Measurements from ENCODE around the gene EMID1. TPM values are rescaled to one million over a fixed set of nuclear protein-coding genes. Genes with fewer than 3 reads are reported as not detected.

The EMID1 gene
- total RNA-seq, 1 donor from 2014 or later = 10.4 TPM

- H3K27ac Mint-ChIP-seq (ENCODE audit: unreplicated experiment) = no peak overlapping the region
- no peak for DNase-seq (ENCODE audit: low read depth, low spot score)
- H3K4me1 Mint-ChIP-seq = peaks cover 23% of the 10 kb centered on the region
- peaks cover 34% of the 10 kb centered on the region for H3K36me3 Mint-ChIP-seq (ENCODE audit: low read depth)
- TF ChIP-seq CTCF (conservative IDR thresholded peaks at IDR 0.05) = no peak
- H3K9me3 Mint-ChIP-seq = no peaks in the 10 kb centered on the region
- H3K4me3 Mint-ChIP-seq = no peak overlapping the region
- no peaks in the 10 kb centered on the region for H3K27me3 Mint-ChIP-seq (ENCODE audit: low read depth)
Measured at GRCh38 chr22:29291215-29291614, 85.5 kb downstream of the EMID1 start.

DNA sequence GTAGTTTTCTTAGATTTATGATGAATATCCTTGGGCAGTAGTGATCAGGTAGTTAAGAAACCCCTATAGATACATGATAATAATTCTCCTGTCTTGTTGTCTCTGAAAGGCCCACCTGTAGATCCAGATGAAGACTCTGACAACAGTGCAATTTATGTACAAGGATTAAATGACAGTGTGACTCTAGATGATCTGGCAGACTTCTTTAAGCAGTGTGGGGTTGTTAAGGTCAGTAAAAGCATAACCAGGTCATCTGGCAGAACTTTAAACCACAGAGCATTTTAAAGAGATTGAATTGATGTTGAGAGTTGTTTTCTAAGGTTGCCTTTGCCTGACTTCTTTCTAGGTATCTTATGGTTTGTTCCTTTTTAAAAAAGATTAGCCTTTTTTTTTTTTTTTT lies 86.7 kb downstream of the EMID1 start:
- no peak for DNase-seq (ENCODE audit: low read depth, low spot score)
- Mint-ChIP-seq H3K9me3 (no peaks in the 10 kb centered on the region), H3K36me3 (ENCODE audit: low read depth) (peaks cover 30% of the 10 kb centered on the region), H3K4me3 (peak overlapping the region; percentile 12), H3K27me3 (ENCODE audit: low read depth) (no peaks in the 10 kb centered on the region), H3K27ac (ENCODE audit: unreplicated experiment) (no peak overlapping the region), H3K4me1 (peaks cover 18% of the 10 kb centered on the region)
- no peak for TF ChIP-seq CTCF (conservative IDR thresholded peaks at IDR 0.05)

DNA sequence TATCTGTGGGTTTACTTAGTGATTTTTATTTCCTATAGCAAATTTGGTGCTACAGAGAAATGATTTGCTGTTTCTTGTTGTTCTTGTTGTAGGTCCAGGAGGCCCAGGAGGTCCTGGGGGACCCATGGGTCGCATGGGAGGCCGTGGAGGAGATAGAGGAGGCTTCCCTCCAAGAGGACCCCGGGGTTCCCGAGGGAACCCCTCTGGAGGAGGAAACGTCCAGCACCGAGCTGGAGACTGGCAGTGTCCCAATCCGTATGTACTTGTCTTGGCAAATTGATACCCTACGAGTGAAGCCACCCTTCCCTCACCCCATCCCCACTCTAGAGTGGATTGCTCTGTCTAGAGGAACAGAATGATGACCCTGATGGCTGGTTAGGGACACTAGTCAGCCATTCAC lies 92.9 kb downstream of the EMID1 start:
- Mint-ChIP-seq H3K4me3 (no peak overlapping the region), H3K4me1 (no peaks in the 10 kb centered on the region), H3K27ac (ENCODE audit: unreplicated experiment) (no peak overlapping the region), H3K36me3 (ENCODE audit: low read depth) (peaks cover 36% of the 10 kb centered on the region), H3K9me3 (no peaks in the 10 kb centered on the region), H3K27me3 (ENCODE audit: low read depth) (peaks cover 5% of the 10 kb centered on the region)
- no peak for TF ChIP-seq CTCF (conservative IDR thresholded peaks at IDR 0.05)
- no peak for DNase-seq (ENCODE audit: low read depth, low spot score)

GRCh38 chr22:29299136-29299900 lies 93.6 kb downstream of the EMID1 start:
- H3K9me3 Mint-ChIP-seq = no peaks in the 10 kb centered on the region
- peak overlapping the region; percentile 69 for H3K4me3 Mint-ChIP-seq
- no peaks in the 10 kb centered on the region for H3K4me1 Mint-ChIP-seq
- H3K27ac Mint-ChIP-seq (ENCODE audit: unreplicated experiment) = no peak overlapping the region
- peaks cover 5% of the 10 kb centered on the region for H3K27me3 Mint-ChIP-seq (ENCODE audit: low read depth)
- DNase-seq (ENCODE audit: low read depth, low spot score) = no peak
- no peak for TF ChIP-seq CTCF (conservative IDR thresholded peaks at IDR 0.05)
- H3K36me3 Mint-ChIP-seq (ENCODE audit: low read depth) = peaks cover 36% of the 10 kb centered on the region

DNA sequence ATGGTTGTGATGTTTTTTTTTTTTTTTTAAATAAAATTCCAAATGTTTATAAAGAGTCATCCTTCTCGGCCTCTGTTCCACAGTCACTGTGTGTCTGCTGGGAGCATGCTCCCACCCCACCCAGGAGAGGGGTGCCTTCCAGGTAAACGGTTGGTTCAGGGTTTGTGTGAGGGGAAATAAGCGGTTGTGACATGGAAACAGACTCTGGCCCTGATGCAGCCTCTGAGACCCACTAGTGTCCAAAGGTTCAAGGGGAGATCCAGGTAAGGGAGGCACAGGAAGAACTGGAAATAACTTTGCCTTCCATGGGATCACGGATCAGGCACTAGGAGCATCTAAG lies 94.7 kb downstream of the EMID1 start:
- TF ChIP-seq CTCF (conservative IDR thresholded peaks at IDR 0.05) = no peak
- Mint-ChIP-seq H3K27me3 (ENCODE audit: low read depth) (peaks cover 5% of the 10 kb centered on the region), H3K9me3 (no peaks in the 10 kb centered on the region), H3K36me3 (ENCODE audit: low read depth) (peaks cover 36% of the 10 kb centered on the region), H3K4me3 (no peak overlapping the region), H3K27ac (ENCODE audit: unreplicated experiment) (no peak overlapping the region), H3K4me1 (no peaks in the 10 kb centered on the region)
- no peak for DNase-seq (ENCODE audit: low read depth, low spot score)
